ENCODE results near the gene DDX6. TPM values are rescaled to one million over a fixed set of nuclear protein-coding genes. Genes with fewer than 3 reads are reported as not detected.

The DDX6 gene
- total and polyA plus RNA-seq, 2 of the 8 experiments (the other 6 are each of a cell fraction or from before 2014, with no cell fraction given), result 29.8 to 181 TPM

GRCh38 chr11:118834427-118835028, 43.6 kb upstream of the DDX6 start:
- POLR2A ChIA-PET (ENCODE audit: partially characterized antibody), result interaction anchor here (1.0 to 1.2 kb wide), 2 partner anchors 42 to 65 kb away, joined by 3 read pairs; no protein-coding TSS in a partner anchor
- no peak for DNase-seq (ENCODE audit: low read depth in 1 of 2, low spot score in 2 of 2)

More at GRCh38 chr11:118834427-118835028, 43.6 kb upstream of the DDX6 start:
- H3K9me3 ChIP-seq (ENCODE audit: insufficient read depth in 2 of 2, low read depth in 1 of 2, low read length in 1 of 2), result no peaks in the 10 kb centered on the region
- H2BK15ac ChIP-seq (ENCODE audit: low read length), result no peak overlapping the region
- no peak overlapping the region for H4K5ac ChIP-seq (ENCODE audit: insufficient read length, low read depth, low read length)
- no peak overlapping the region for H2BK20ac ChIP-seq (ENCODE audit: low read length)
- H3K9ac ChIP-seq (replicated peaks in 1 of 4; ENCODE audit: extremely low read depth in 1 of 4, low read depth in 3 of 4, low read length in 3 of 4), result no peak overlapping the region
- H3K36me3 ChIP-seq (ENCODE audit: control insufficient read depth in 2 of 4, insufficient read depth in 4 of 4, low read length in 3 of 4), result no peaks in the 10 kb centered on the region
- no peak overlapping the region for H2BK120ac ChIP-seq (replicated peaks; ENCODE audit: low read depth, low read length)
- H3K23me2 ChIP-seq (ENCODE audit: low read depth, low read length), result no peaks in the 10 kb centered on the region
- H2AFZ ChIP-seq (ENCODE audit: low read length), result no peak overlapping the region
- no peak overlapping the region for H2BK12ac ChIP-seq (ENCODE audit: low read depth, low read length)
- H2AK5ac ChIP-seq (ENCODE audit: low read depth, low read length), result no peak overlapping the region
- H4K20me1 ChIP-seq (replicated peaks in 1 of 2; ENCODE audit: control insufficient read depth in 1 of 2, insufficient read depth in 2 of 2, low read length in 2 of 2), result no peaks in the 10 kb centered on the region
- no peak overlapping the region for H3K4ac ChIP-seq (replicated peaks; ENCODE audit: insufficient read length, low read depth, low read length)
- no peak for TF ChIP-seq POLR2AphosphoS5 (IDR thresholded peaks at IDR 0.05; ENCODE audit: low read depth, low read length)
- no peak for TF ChIP-seq RXRA (IDR thresholded peaks at IDR 0.05; ENCODE audit: insufficient read depth, low read depth, low read length)
- no peak for TF ChIP-seq JUND (IDR thresholded peaks at IDR 0.05; ENCODE audit: low read length)
- no peak for TF ChIP-seq BCL11A (IDR thresholded peaks at IDR 0.05; ENCODE audit: low read depth in 2 of 2, low read length in 2 of 2)
- TF ChIP-seq CEBPB (IDR thresholded peaks at IDR 0.05; ENCODE audit: low read depth, low read length), result no peak
- TF ChIP-seq HDAC2 (IDR thresholded peaks at IDR 0.05; ENCODE audit: borderline replicate concordance in 1 of 2, low read depth in 2 of 2, low read length in 2 of 2), result no peak
- TF ChIP-seq SP4 (IDR thresholded peaks at IDR 0.05; ENCODE audit: low read length), result no peak
- TF ChIP-seq GTF2F1 (IDR thresholded peaks at IDR 0.05; ENCODE audit: borderline replicate concordance, low read depth, low read length), result no peak
- no peak for TF ChIP-seq KDM1A (IDR thresholded peaks at IDR 0.05; ENCODE audit: borderline replicate concordance, low read length)
- no peak overlapping the region for H3K4me3 ChIP-seq (ENCODE audit: extremely low read depth in 1 of 4, insufficient read depth in 2 of 4, low read depth in 3 of 4, low read length in 4 of 4)
- no peaks in the 10 kb centered on the region for H3K79me2 ChIP-seq (ENCODE audit: control insufficient read depth in 1 of 2, insufficient read depth in 2 of 2, low read length in 2 of 2)
- H3K4me2 ChIP-seq (ENCODE audit: insufficient read depth in 1 of 2, low read depth in 2 of 2, low read length in 2 of 2), result no peak overlapping the region
- WGBS, 2 experiments (ENCODE audit: extremely low coverage in 1 of 2, insufficient coverage in 1 of 2, insufficient read length in 1 of 2, insufficient replicate concordance in 2 of 2, low coverage in 1 of 2, low lambda C conversion rate in 2 of 2, missing lambda C conversion rate in 1 of 2), result 85% methylated on average over 6 of the region's 6 CpGs; no CpG with 5 or more reads in 1 of the 2 experiments
- no peak overlapping the region for H3K18ac ChIP-seq (ENCODE audit: extremely low read depth, low read length)
- no peaks in the 10 kb centered on the region for H3K27me3 ChIP-seq (replicated peaks in 1 of 4; ENCODE audit: control insufficient read depth in 3 of 4, extremely low read depth in 1 of 4, insufficient read depth in 3 of 4, low read length in 3 of 4)
- CTCF ChIA-PET (ENCODE audit: partially characterized antibody), result interaction anchor here (1.1 kb wide), 1 partner anchor 147 kb away, joined by 3 read pairs; no protein-coding TSS in a partner anchor
- H3K79me1 ChIP-seq (ENCODE audit: low read depth, low read length), result no peaks in the 10 kb centered on the region
- H3K4me1 ChIP-seq (replicated peaks in 1 of 4; ENCODE audit: control insufficient read depth in 3 of 4, insufficient read depth in 4 of 4, low read length in 3 of 4), result no peaks in the 10 kb centered on the region
- H3K14ac ChIP-seq (ENCODE audit: insufficient read length), result no peak overlapping the region
- no peak overlapping the region for H3K23ac ChIP-seq (ENCODE audit: insufficient read length)
- no peak overlapping the region for H3K56ac ChIP-seq (replicated peaks; ENCODE audit: insufficient read length, low read depth, low read length)
- no peak overlapping the region for H4K8ac ChIP-seq (ENCODE audit: extremely low read depth, insufficient read depth, low read length)
- H3K27ac ChIP-seq (ENCODE audit: low read depth, low read length), result no peak overlapping the region
- no peak overlapping the region for H4K91ac ChIP-seq (replicated peaks; ENCODE audit: insufficient read length, low read length)
- no peak for FAIRE-seq
- no peak overlapping the region for H2BK5ac ChIP-seq (ENCODE audit: low read depth, low read length)
